ENCODE results near the gene DCTPP1.
A peak's percentile ranks its signal among the peaks of the same experiment; 100 is the strongest.
"Not testable (repeated sequence)": the region's sequence is repeated elsewhere in the genome, so short reads cannot be mapped to it uniquely, and the experiment has no call there.

The DCTPP1 gene

DNA sequence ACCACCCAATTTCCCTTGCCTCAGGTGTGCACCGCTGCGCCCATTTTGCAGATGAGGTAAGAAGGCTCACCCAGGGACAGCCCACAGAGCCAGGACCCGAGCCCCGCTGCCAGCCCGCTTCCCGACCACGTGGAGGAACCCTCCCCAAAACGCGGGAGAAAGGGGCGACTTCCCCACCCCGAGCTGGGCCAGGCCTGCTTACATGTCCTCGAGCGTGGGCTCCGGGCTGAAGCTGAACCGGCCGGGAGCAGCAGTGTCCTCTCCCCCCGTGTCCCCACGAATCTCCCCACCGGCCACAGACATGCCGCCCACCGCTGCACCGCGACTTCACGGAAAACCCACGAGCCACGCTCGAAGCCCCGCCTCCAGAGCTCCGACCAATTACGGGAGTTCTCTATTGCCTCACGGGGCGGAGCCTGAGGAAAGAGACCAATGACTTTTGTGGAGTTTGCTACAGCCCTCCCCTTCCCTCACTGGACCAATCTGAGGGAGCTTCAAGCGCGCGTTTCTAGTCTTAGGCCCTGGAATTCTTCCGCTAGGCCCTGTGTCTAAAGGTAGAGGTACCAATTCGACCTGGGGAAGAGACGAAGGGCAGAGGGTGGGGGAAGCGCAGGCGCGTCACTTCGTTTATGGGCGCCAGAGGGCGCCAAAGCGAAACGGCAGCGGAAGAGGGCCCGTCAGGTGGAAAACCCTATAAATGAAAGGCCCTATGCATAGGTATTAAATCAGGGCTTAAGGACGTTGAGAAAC lies at the start of gene DCTPP1:
Gene DCTPP1, minus strand, starts transcription at position 353 of the 750 bp plus-strand sequence. Its CDS starts 50 bp downstream, at position 303.
- no peak within 1 kb of the TSS for H3K4me3 Mint-ChIP-seq
- peaks cover 26% of the 10 kb centered on the region for H3K4me1 Mint-ChIP-seq
- H3K9me3 Mint-ChIP-seq = no peaks in the 10 kb centered on the region
- H3K27me3 Mint-ChIP-seq = no peaks in the 10 kb centered on the region
- no peak within 1 kb of the TSS for H3K27ac Mint-ChIP-seq
- peak; percentile 98 for DNase-seq
- H3K36me3 Mint-ChIP-seq = peaks cover 16% of the 10 kb centered on the region
- CTCF ChIA-PET = interaction anchor here (0.6 to 4.0 kb wide), 45 partner anchors 9 to 338 kb away, joined by 3 to 27 read pairs (median 5); partner anchors contain the start of genes ITGAL, PRR14, SEPHS2 and TBX6

DNA sequence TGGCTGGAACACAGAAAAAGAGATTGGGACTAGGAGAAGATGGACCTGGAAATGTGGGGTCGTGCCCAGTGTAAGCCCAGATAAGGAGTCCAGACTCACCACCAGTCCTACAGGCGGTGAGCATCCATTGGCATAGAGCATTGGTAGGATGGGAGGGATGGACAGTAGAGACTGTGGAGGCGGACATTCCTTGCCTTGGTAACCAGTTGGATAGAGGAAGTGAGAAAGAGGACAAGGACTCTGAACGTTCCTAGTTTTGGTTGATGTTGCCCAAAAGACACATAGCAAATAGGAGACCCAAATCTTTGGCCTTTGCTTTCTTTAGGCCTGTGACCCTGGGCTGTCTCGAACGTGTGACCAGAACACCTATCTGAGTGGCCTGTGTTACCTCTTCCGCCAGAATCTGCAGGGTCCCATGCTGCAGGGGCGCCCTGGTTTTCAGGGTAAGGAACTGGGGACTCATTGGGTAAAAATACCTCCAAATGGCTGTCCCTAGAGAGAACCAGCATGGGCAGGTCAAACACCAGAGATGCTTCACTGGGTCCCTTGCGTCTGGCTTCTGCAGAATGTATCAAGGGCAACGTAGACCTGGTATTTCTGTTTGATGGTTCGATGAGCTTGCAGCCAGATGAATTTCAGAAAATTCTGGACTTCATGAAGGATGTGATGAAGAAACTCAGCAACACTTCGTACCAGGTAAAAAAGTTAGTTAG lies 49.1 kb upstream of the DCTPP1 start:
- no peaks in the 10 kb centered on the region for H3K27me3 Mint-ChIP-seq
- H3K27ac Mint-ChIP-seq = peak overlapping the region; percentile 62
- no peak overlapping the region for H3K4me3 Mint-ChIP-seq
- CTCF ChIA-PET = interaction anchor here (0.7 to 1.7 kb wide), 3 partner anchors 29 to 57 kb away, joined by 3 to 14 read pairs (median 3); no protein-coding TSS in a partner anchor
- H3K36me3 Mint-ChIP-seq = peaks cover 78% of the 10 kb centered on the region
- no peaks in the 10 kb centered on the region for H3K9me3 Mint-ChIP-seq
- DNase-seq = no peak
- peaks cover 82% of the 10 kb centered on the region for H3K4me1 Mint-ChIP-seq

DNA sequence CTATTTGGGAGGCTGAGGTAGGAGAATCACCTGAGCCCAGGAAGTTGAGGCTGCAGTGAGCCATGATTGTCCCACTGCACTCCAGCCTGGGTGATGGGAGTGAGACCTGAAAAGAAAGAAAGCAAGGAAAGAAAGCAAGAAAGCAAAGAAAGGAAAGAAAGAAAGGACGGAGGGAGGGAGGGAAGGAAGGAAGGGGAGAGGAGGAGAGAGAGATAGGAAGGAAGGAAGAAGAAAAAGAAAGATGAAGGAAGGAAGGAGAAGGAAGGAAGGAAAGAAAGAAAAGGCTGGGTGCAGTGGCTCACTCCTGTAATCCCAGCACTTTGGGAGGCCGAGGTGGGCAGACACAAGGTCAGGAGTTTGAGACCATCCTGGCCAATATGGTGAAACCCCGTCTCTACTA lies 47.9 kb upstream of the DCTPP1 start:
- Mint-ChIP-seq H3K4me1 (peaks cover 77% of the 10 kb centered on the region), H3K4me3 (peak overlapping the region; percentile 21)

DNA sequence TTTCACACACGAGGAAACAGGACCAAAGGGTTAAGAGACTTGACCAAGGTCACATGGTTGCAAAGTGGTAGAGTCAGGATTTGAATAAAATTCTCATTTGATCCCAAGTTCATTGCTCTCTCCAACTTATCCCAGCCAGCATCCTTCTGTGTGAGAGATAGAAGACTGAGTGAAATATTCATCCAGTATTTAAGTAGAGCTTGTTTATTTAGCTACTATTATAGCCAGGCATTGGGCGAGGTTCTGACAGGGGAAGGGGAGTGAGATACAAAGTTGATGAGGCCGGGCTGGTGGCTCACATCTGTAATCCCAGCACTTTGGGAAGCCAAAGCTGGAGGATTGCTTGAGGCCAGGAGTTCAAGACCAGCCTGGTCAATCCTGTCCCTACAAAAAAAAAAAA lies 47.2 kb upstream of the DCTPP1 start:
- H3K4me3 Mint-ChIP-seq = no peak overlapping the region
- H3K36me3 Mint-ChIP-seq = peaks cover 78% of the 10 kb centered on the region
- H3K27ac Mint-ChIP-seq = peak overlapping the region; percentile 81
- H3K4me1 Mint-ChIP-seq = peaks cover 76% of the 10 kb centered on the region
- H3K27me3 Mint-ChIP-seq = no peaks in the 10 kb centered on the region
- DNase-seq = no peak
- H3K9me3 Mint-ChIP-seq = no peaks in the 10 kb centered on the region
- CTCF ChIA-PET = interaction anchor here (0.6 to 3.0 kb wide), 3 partner anchors 27 to 47 kb away, joined by 3 to 12 read pairs (median 9); partner anchors contain the start of gene DCTPP1

More for the DNA sequence above, 47.9 kb upstream of the DCTPP1 start:
- peaks cover 78% of the 10 kb centered on the region for H3K36me3 Mint-ChIP-seq
- H3K9me3 Mint-ChIP-seq, H3K27me3 Mint-ChIP-seq, DNase-seq: not testable (repeated sequence)
- CTCF ChIA-PET = interaction anchor here (1.7 to 3.0 kb wide), 2 partner anchors 28 to 48 kb away, joined by 9 to 12 read pairs; partner anchors contain the start of gene DCTPP1
- peak overlapping the region; percentile 83 for H3K27ac Mint-ChIP-seq

DNA sequence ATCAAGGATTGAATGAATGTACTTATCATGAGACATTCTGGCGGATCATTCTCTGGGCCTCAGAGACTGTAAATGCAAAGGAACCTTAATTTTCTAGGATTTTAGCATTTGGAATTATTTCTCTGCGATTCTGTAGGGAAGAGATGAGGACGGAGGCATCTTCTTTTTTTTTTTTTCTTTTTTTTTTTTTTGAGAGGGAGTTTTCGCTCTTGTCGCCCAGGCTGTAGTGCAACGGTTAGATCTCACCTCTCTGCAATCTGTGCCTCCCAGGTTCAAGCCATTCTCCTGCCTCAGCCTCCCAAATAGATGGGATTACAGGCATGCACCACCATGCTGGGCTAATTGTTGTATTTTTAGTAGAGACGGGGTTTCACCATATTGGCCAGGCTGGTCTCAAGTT lies 44.9 kb upstream of the DCTPP1 start:
- CTCF ChIA-PET = interaction anchor here (1.0 to 7.1 kb wide), 7 partner anchors 17 to 45 kb away, joined by 3 to 57 read pairs (median 12); partner anchors contain the start of gene DCTPP1
- Mint-ChIP-seq H3K9me3 (no peaks in the 10 kb centered on the region), H3K27me3 (no peaks in the 10 kb centered on the region), H3K4me1 (peaks cover 79% of the 10 kb centered on the region), H3K27ac (peak overlapping the region; percentile 85), H3K36me3 (peaks cover 61% of the 10 kb centered on the region), H3K4me3 (peak overlapping the region; percentile 99)
- DNase-seq = no peak

DNA sequence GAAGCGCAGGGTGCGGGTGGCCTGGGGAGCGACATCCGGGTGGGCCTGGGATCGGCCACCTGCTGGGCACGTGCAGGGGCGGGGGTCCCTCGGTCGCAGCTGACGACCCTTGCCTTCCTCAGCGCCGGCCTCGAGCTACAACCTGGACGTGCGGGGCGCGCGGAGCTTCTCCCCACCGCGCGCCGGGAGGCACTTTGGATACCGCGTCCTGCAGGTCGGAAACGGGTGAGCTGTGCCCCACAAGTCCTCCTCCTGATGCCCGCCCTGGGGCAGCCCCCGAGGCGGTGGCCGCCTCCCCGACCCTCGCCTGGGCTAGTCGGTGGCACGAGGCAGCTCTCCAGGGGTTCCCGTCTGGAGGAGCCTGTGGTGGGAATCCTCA lies 44.2 kb upstream of the DCTPP1 start:
- Mint-ChIP-seq H3K27ac (peak overlapping the region; percentile 85), H3K36me3 (peaks cover 61% of the 10 kb centered on the region), H3K4me3 (peak overlapping the region; percentile 99), H3K27me3 (no peaks in the 10 kb centered on the region), H3K9me3 (no peaks in the 10 kb centered on the region), H3K4me1 (peaks cover 78% of the 10 kb centered on the region)
- DNase-seq = no peak
- CTCF ChIA-PET = interaction anchor here (1.0 to 7.1 kb wide), 9 partner anchors 9 to 140 kb away, joined by 3 to 57 read pairs (median 3); partner anchors contain the start of genes DCTPP1 and ZNF688

DNA sequence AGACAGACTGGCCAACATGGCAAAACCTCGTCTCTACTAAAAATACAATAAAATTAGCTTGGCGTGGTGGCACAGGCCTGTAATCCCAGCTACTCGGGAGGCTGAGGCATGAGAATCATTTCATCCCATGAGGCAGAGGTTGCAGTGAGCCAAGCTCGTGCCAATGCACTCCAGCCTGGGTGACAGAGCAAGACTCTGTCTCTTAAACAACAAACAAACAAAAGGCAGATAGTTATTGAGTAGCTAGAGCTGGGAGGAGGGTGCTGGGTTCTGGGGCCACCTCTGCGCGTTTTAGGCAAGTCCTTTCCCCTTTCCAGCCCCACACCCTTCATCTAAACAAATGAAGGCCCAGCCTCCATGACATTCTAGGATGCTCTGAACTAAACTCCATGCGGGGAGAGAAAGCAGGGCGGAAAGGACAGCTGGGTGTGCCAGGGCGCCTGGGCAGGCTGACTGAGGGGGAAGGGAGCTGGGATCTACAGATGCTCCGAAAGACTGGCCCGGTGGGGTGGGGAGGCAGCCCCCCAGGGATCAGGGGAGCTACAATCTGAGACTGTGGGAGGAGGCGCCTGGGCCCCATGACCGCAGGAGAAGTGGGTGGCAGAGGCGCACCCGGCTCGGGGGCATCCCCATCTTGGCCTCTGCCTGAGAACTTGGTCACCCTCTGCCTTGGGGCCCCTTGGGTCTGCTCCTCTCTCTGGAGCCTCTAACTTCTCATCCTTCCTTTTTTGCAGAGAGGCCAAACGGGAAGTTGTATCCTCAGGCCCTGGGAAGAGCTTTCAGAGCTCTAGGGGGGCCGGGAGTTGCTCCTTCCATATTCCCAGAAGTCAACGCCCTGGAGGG lies 43.6 kb upstream of the DCTPP1 start:
- Mint-ChIP-seq H3K27ac (peak overlapping the region; percentile 97), H3K9me3 (no peaks in the 10 kb centered on the region), H3K36me3 (peaks cover 57% of the 10 kb centered on the region), H3K27me3 (no peaks in the 10 kb centered on the region), H3K4me3 (peak overlapping the region; percentile 99), H3K4me1 (peaks cover 74% of the 10 kb centered on the region)
- peak; percentile 55 for DNase-seq
- CTCF ChIA-PET = interaction anchor here (0.6 to 7.1 kb wide), 11 partner anchors 10 to 140 kb away, joined by 3 to 57 read pairs (median 3); partner anchors contain the start of genes DCTPP1 and ZNF688

DNA sequence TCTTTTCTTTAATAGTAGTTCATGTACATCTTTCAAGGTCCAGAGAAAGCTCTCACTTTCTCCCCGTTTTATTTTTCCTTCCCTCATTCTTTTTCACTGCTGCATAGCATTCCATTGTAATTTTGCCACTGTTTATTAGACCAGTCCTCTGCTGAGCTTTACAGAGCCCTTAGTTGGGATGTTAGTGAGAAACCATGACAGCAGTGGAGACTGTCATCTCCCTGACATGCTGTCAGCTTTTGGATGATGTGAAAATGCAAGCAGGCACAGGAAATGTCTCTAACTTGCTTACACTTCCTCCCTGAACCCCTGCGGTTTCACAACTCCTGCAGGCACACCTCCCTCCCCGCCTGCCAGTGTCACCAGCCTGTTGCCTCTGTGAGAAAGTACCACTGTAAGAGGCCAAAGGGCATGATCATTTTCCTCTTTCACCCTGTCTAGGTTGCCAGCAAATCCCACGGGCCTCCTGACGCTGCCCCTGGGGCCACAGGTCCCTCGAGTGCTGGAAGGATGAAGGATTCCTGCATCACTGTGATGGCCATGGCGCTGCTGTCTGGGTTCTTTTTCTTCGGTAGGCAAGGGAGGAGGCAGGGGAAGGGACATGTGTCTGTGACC lies 42.6 kb upstream of the DCTPP1 start, which contains the start of gene ITGAL:
Gene ITGAL, plus strand, starts transcription at position 415 of the 615 bp plus-strand sequence. Its CDS starts 96 bp downstream, at position 511.
- CTCF ChIA-PET = interaction anchor here (0.6 to 7.1 kb wide), 5 partner anchors 15 to 101 kb away, joined by 3 to 57 read pairs (median 8); partner anchors contain the start of gene DCTPP1
- peak within 1 kb of the TSS; percentile 97 for H3K27ac Mint-ChIP-seq
- H3K4me1 Mint-ChIP-seq = peaks cover 73% of the 10 kb centered on the region
- H3K4me3 Mint-ChIP-seq = peak within 1 kb of the TSS; percentile 99
- peaks cover 48% of the 10 kb centered on the region for H3K36me3 Mint-ChIP-seq
- H3K27me3 Mint-ChIP-seq = no peaks in the 10 kb centered on the region
- no peaks in the 10 kb centered on the region for H3K9me3 Mint-ChIP-seq
- peak; percentile 91 for DNase-seq

DNA sequence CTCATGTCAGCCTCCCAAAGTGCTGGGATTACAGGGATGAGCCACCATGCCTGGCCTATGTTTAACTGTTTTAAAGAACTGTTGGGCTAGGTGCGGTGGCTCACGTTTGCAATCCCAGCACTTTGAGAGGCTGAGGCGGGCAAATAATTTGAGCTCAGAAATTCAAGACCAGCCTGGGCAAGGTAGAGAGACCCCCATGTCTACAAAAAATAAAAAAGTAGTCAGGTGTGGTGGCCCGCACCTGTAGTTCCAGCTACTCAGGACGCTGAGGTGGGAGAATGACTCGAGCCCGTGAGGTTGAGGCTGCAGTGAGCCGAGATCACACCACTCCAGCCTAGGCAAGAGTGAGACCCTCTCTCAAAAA lies 40.8 kb upstream of the DCTPP1 start:
- no peaks in the 10 kb centered on the region for H3K9me3 Mint-ChIP-seq
- no peaks in the 10 kb centered on the region for H3K27me3 Mint-ChIP-seq
- peak overlapping the region; percentile 97 for H3K27ac Mint-ChIP-seq
- DNase-seq = peak; percentile 47
- peaks cover 71% of the 10 kb centered on the region for H3K4me1 Mint-ChIP-seq
- H3K4me3 Mint-ChIP-seq = no peak overlapping the region
- CTCF ChIA-PET = interaction anchor here (1.8 to 7.1 kb wide), 3 partner anchors 13 to 41 kb away, joined by 5 to 57 read pairs (median 11); partner anchors contain the start of gene DCTPP1
- H3K36me3 Mint-ChIP-seq = peaks cover 32% of the 10 kb centered on the region

DNA sequence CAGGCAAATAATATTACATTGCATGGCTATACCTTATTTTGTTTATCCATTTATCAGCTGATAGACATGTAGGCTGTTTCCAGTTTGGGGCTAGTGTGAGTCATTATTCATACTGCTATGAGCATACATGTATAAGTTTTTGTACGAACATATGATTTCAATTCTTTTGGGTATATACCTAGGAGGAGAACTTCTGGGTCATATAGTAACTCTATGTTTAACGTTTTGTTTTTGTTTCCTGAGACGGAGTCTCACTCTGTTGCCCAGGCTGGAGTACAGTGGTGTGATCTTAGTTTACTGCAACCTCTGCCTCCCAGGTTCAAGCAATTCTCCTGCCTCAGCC lies 40.3 kb upstream of the DCTPP1 start:
- no peak overlapping the region for H3K4me3 Mint-ChIP-seq
- CTCF ChIA-PET = interaction anchor here (1.8 to 7.1 kb wide), 3 partner anchors 12 to 40 kb away, joined by 5 to 57 read pairs (median 11); partner anchors contain the start of gene DCTPP1
- no peaks in the 10 kb centered on the region for H3K27me3 Mint-ChIP-seq
- no peaks in the 10 kb centered on the region for H3K9me3 Mint-ChIP-seq
- H3K36me3 Mint-ChIP-seq = peaks cover 27% of the 10 kb centered on the region
- peak overlapping the region; percentile 97 for H3K27ac Mint-ChIP-seq
- no peak for DNase-seq
- peaks cover 71% of the 10 kb centered on the region for H3K4me1 Mint-ChIP-seq

DNA sequence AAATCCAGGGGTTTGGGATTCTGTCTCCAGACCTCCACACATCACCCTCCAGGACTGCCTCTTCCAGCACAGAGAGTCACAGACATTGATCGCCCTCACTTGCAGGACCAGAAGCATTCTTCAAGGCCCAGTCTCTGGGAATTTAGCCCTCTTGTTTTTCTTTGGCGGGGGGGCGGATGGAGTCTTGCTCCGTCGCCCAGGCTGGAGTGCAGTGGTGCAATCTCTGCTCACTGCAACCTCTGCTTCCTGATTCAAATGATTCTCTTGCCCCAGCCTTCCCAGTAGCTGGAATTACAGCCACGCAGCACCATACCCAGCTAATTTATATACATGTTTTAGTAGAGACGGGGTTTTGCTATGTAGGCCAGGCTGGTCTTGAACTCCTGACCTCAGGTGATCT lies 34.2 kb upstream of the DCTPP1 start:
- no peaks in the 10 kb centered on the region for H3K9me3 Mint-ChIP-seq
- H3K27me3 Mint-ChIP-seq = no peaks in the 10 kb centered on the region

DNA sequence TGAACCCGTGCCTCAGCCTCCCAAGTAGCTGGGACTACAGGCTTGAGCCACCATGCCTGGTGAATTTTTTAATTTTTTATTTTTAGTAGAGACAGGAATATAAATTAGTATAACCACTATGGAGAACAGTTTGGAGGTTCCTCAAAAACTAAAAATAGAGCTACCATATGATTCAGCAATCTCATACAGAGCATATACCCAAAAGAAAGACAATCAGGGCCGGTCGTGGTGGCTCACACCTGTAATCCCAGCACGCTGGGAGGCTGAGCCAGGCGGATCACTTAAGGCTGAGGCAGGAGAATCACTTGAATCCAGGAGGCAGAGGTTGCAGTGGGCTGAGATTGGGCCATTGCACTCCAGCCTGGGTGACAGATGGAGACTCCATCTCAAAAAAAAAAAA lies 31.6 kb upstream of the DCTPP1 start:
- H3K27ac Mint-ChIP-seq, DNase-seq, H3K4me3 Mint-ChIP-seq, H3K27me3 Mint-ChIP-seq, H3K9me3 Mint-ChIP-seq, H3K36me3 Mint-ChIP-seq: not testable (repeated sequence)
- peaks cover 87% of the 10 kb centered on the region for H3K4me1 Mint-ChIP-seq
- CTCF ChIA-PET = interaction anchor here (1.7 to 7.5 kb wide), 3 partner anchors 10 to 12 kb away, joined by 6 to 57 read pairs (median 6); partner anchors contain the start of gene ITGAL

More for the DNA sequence above, 34.2 kb upstream of the DCTPP1 start:
- peaks cover 74% of the 10 kb centered on the region for H3K4me1 Mint-ChIP-seq
- H3K4me3 Mint-ChIP-seq = no peak overlapping the region
- H3K36me3 Mint-ChIP-seq = no peaks in the 10 kb centered on the region
- no peak overlapping the region for H3K27ac Mint-ChIP-seq
- CTCF ChIA-PET = no interaction called here
- DNase-seq = no peak

DNA sequence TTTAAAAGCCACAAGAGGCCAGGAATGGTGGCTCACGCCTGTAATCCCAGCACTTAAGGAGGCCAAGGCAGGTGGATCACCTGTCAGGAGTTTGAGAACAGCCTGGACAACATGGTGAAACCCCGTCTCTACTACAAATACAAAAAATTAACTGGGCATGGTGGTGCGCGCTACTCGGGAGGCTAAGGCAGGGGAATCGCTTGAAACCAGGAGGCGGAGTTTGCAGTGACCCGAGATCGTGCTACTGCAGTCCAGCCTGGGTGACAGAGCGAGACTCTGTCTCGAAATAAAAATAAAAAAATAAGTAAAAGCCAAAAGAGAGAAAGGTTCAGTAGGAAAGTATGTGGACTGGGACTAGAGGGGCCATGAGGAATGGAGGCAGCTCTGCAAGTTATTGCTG lies 29.6 kb upstream of the DCTPP1 start:
- Mint-ChIP-seq H3K4me3 (peak overlapping the region; percentile 66), H3K36me3 (peaks cover 2% of the 10 kb centered on the region), H3K4me1 (peaks cover 87% of the 10 kb centered on the region), H3K27me3 (peaks cover 4% of the 10 kb centered on the region), H3K9me3 (no peaks in the 10 kb centered on the region), H3K27ac (peak overlapping the region; percentile 98)
- CTCF ChIA-PET = interaction anchor here (2.5 to 7.5 kb wide), 2 partner anchors 10 to 12 kb away, joined by 14 to 57 read pairs; partner anchors contain the start of gene ITGAL
- DNase-seq = no peak
